SK-N-SH (cell line): Measurements from ENCODE around the gene KANK4.

Experiments used
- CTCF ChIP-seq: fragments of 200-600 bp; sonication (generic); IDR thresholded peaks from 2 replicates; pipeline ENCODE4 v1.6.1; 2017; ENCODE audit warnings: antibody characterized with exemption, mild to moderate bottlenecking, moderate library complexity
- GABPA ChIP-seq: IDR thresholded peaks from 2 replicates; pipeline ENCODE4 v1.4.0; 2012; ENCODE audit warnings: low read depth, mild to moderate bottlenecking
- GATA2 ChIP-seq: sonication (generic); formaldehyde crosslinking; IDR thresholded peaks from 2 replicates; pipeline ENCODE4 v1.5.0; 2020; ENCODE audit warnings: mild to moderate bottlenecking, missing genetic modification reagents
- MEF2A ChIP-seq: IDR thresholded peaks from 2 replicates; pipeline ENCODE4 v1.4.0; 2012; ENCODE audit warnings: low read depth, borderline replicate concordance
- POLR2AphosphoS5 ChIP-seq: IDR thresholded peaks from 2 replicates; pipeline ENCODE4 v1.6.1; 2012; ENCODE audit warnings: low read depth, low read length
- RFX5 ChIP-seq: IDR thresholded peaks from 2 replicates; pipeline ENCODE4 v1.6.1; 2012; ENCODE audit warnings: mild to moderate bottlenecking, improper control_type of control experiment, low read length
- RXRA ChIP-seq: IDR thresholded peaks from 2 replicates; pipeline ENCODE4 v1.4.0; 2012; ENCODE audit warnings: low read depth, mild to moderate bottlenecking, borderline replicate concordance
- SMC3 ChIP-seq: IDR thresholded peaks from 2 replicates; pipeline ENCODE4 v1.6.1; 2012; ENCODE audit warnings: low read depth, low read length, improper control_type of control experiment
- TAF1 ChIP-seq: IDR thresholded peaks from 2 replicates; pipeline ENCODE4 v1.6.1; 2012; ENCODE audit warnings: low read depth, mild to moderate bottlenecking, low read length, moderate library complexity, borderline replicate concordance
- TEAD4 ChIP-seq: IDR thresholded peaks from 2 replicates; pipeline ENCODE4 v1.4.0; 2012; ENCODE audit warnings: mild to moderate bottlenecking, borderline replicate concordance; ENCODE audit not compliant: insufficient read depth
- USF2 ChIP-seq: fragments of 150-350 bp; IDR thresholded peaks from 2 replicates; pipeline ENCODE4 v1.6.1; 2017; ENCODE audit warnings: antibody characterized with exemption, low read length, low read depth, borderline replicate concordance

- TF ChIP-seq USF2 (no peak), CTCF (no peak), TEAD4 (no peak), GATA2 (CRISPR knock-in tag) (no peak), MEF2A (no peak), RXRA (no peak), POLR2AphosphoS5 (no peak), SMC3 (no peak), TAF1 (no peak), GABPA (no peak), RFX5 (no peak)
Observed at GRCh38 chr1:62198069-62198780, 121.0 kb downstream of the KANK4 start.
